D721Med (cell line): Measurements from ENCODE around the gene SMTNL1.

Experiments
- DNase-seq: peaks from one replicate; pipeline ENCODE4 v3.0.0; 2011; ENCODE audit warnings: low spot score; ENCODE audit not compliant: insufficient read length
- FAIRE-seq: peaks from 2 replicates; lab custom pipeline; 2011; peaks lifted over from hg19 to GRCh38; lab: Jason Lieb, UNC
- CTCF ChIP-seq: IDR thresholded peaks from 2 replicates; pipeline ENCODE4 v1.5.1; 2012; ENCODE audit warnings: mild to moderate bottlenecking, control low read depth; ENCODE audit not compliant: insufficient read depth; ENCODE audit errors: missing control alignments

SMTNL1 gene

GRCh38 chr11:57597461-57597915, 60.1 kb downstream of the SMTNL1 start, which contains the start of gene SERPING1:
SERPING1 (plus strand) TSS chr11:57597685; CDS start chr11:57598271, 586 bp downstream.
- no peak for DNase-seq

GRCh38 chr11:57597916-57598830, 60.8 kb downstream of the SMTNL1 start:
- no peak for TF ChIP-seq CTCF
- DNase-seq: no peak
- FAIRE-seq: no peak

More at GRCh38 chr11:57597461-57597915, 60.1 kb downstream of the SMTNL1 start, which contains the start of gene SERPING1:
- no peak for FAIRE-seq
- no peak for TF ChIP-seq CTCF

- FAIRE-seq (no peak), DNase-seq (no peak)
- no peak for TF ChIP-seq CTCF
Observed at GRCh38 chr11:57598831-57599155, 61.4 kb downstream of the SMTNL1 start.

- TF ChIP-seq CTCF: no peak
- FAIRE-seq: no peak
Observed at GRCh38 chr11:57599381-57599780, 62.0 kb downstream of the SMTNL1 start.

More at GRCh38 chr11:57599381-57599780, 62.0 kb downstream of the SMTNL1 start:
- DNase-seq: no peak
